Loucy (cell line): ENCODE measurements around the gene GRAMD4.

Source experiments
- H2AFZ ChIP-seq: fragments of 200-600 bp; sonication (generic); 2 replicates; pipeline ENCODE4 v1.6.0; 2016; ENCODE audit warnings: antibody characterized with exemption, mild to moderate bottlenecking, low read length, moderate library complexity
- H3F3A ChIP-seq: fragments of 200-600 bp; 2 replicates; pipeline ENCODE4 v1.6.0; 2016; ENCODE audit warnings: antibody characterized with exemption, low read depth, mild to moderate bottlenecking
- H3K27me3 ChIP-seq: fragments of 200-600 bp; sonication (generic); 2 replicates; pipeline ENCODE4 v1.6.1; 2014; ENCODE audit warnings: low read length, mild to moderate bottlenecking; ENCODE audit not compliant: insufficient read depth, poor library complexity, severe bottlenecking
- H3K36me3 ChIP-seq: fragments of 200-600 bp; sonication (generic); 2 replicates; pipeline ENCODE4 v1.6.1; 2016; ENCODE audit warnings: low read length; ENCODE audit not compliant: insufficient read depth
- H3K4me1 ChIP-seq: fragments of 200-600 bp; sonication (generic); 2 replicates; pipeline ENCODE4 v1.5.1; 2014; ENCODE audit warnings: low read length, mild to moderate bottlenecking; ENCODE audit not compliant: insufficient read depth, poor library complexity, severe bottlenecking
- H3K4me2 ChIP-seq: fragments of 200-600 bp; sonication (generic); 2 replicates; pipeline ENCODE4 v1.6.0; 2014; ENCODE audit warnings: antibody characterized with exemption, low read length, low read depth, mild to moderate bottlenecking; ENCODE audit not compliant: poor library complexity, severe bottlenecking
- H3K4me3 ChIP-seq: fragments of 200-600 bp; sonication (generic); 2 replicates; pipeline ENCODE4 v1.5.1; 2014; ENCODE audit warnings: low read length, mild to moderate bottlenecking, mixed read lengths; ENCODE audit not compliant: poor library complexity, severe bottlenecking
- H3K79me2 ChIP-seq: fragments of 200-600 bp; sonication (generic); 2 replicates; pipeline ENCODE4 v1.6.1; 2014; ENCODE audit warnings: low read length; ENCODE audit not compliant: insufficient read depth
- H3K9ac ChIP-seq: fragments of 200-600 bp; sonication (generic); 2 replicates; pipeline ENCODE4 v1.6.0; 2014; ENCODE audit warnings: mild to moderate bottlenecking, low read depth, low read length, moderate library complexity; ENCODE audit not compliant: poor library complexity, severe bottlenecking
- H3K9me2 ChIP-seq: fragments of 200-600 bp; sonication (generic); replicated peaks from 2 replicates; pipeline ENCODE4 v1.6.1; 2016; ENCODE audit warnings: low read depth, low read length, mixed read lengths
- H3K9me3 ChIP-seq: fragments of 200-600 bp; sonication (generic); 2 replicates; pipeline ENCODE4 v1.6.1; 2014; ENCODE audit warnings: mild to moderate bottlenecking, antibody characterized with exemption, low read length, low read depth; ENCODE audit not compliant: insufficient read depth
- H4K20me1 ChIP-seq: fragments of 200-600 bp; sonication (generic); 2 replicates; pipeline ENCODE4 v1.6.0; 2014; ENCODE audit warnings: antibody characterized with exemption, low read length, mild to moderate bottlenecking; ENCODE audit not compliant: insufficient read depth, poor library complexity, severe bottlenecking
- CTCF ChIP-seq: fragments of 200-600 bp; sonication (generic); conservative IDR thresholded peaks from 2 replicates; pipeline ENCODE4 v1.5.1; 2014; ENCODE audit warnings: mild to moderate bottlenecking, antibody characterized with exemption, low read length
- EZH2phosphoT487 ChIP-seq: fragments of 200-600 bp; IDR thresholded peaks from 2 replicates; pipeline ENCODE4 v1.6.1; 2018; ENCODE audit warnings: antibody characterized with exemption, mild to moderate bottlenecking, moderate library complexity, borderline replicate concordance

GRAMD4 gene

DNA sequence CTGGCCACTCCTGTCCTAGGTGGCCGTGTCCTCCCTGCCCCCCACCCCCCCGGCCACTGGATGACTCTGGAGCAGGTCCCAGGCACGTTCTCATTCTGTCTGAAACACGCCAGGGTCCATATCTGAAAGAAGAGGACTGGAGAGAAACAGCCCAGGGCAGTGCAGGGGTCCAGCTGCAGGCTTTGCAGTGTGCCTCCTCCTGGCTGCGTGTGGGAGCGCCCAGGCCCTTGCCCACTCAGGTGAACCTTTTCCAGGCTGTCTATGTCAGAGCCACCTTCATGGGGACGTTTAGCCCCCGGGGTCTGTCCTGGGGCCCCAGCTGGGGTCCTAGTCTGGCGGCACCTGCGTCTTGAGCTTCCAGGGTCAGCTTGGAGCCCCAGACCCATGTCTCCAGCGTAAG, 15.6 kb downstream of the GRAMD4 start:
- H4K20me1 ChIP-seq: no peaks in the 10 kb centered on the region
- H3K9me3 ChIP-seq: no peaks in the 10 kb centered on the region
- H3K36me3 ChIP-seq: peaks cover 4% of the 10 kb centered on the region; the same call in 1 of the 2 replicates
- H3K9me2 ChIP-seq: no peaks in the 10 kb centered on the region
- H3K27me3 ChIP-seq: no peaks in the 10 kb centered on the region
- no peaks in the 10 kb centered on the region for H3F3A ChIP-seq
- no peak overlapping the region for H3K4me2 ChIP-seq
- TF ChIP-seq CTCF (peak; percentile 30; the same call in 1 of the 2 replicates), EZH2phosphoT487 (no peak)
- H3K4me1 ChIP-seq: no peaks in the 10 kb centered on the region
- no peak overlapping the region for H2AFZ ChIP-seq
- no peaks in the 10 kb centered on the region for H3K79me2 ChIP-seq
- H3K4me3 ChIP-seq: no peak overlapping the region
- no peak overlapping the region for H3K9ac ChIP-seq

GRCh38 chr22:46636221-46637002, 16.2 kb downstream of the GRAMD4 start:
- no peak overlapping the region for H2AFZ ChIP-seq
- no peak overlapping the region for H3K4me2 ChIP-seq
- H3F3A ChIP-seq: no peaks in the 10 kb centered on the region
- H3K27me3 ChIP-seq: no peaks in the 10 kb centered on the region
- no peak for TF ChIP-seq EZH2phosphoT487
- TF ChIP-seq CTCF: no peak
- no peaks in the 10 kb centered on the region for H4K20me1 ChIP-seq
- H3K4me1 ChIP-seq: no peaks in the 10 kb centered on the region
- no peak overlapping the region for H3K4me3 ChIP-seq
- no peaks in the 10 kb centered on the region for H3K9me3 ChIP-seq
- H3K9me2 ChIP-seq: no peaks in the 10 kb centered on the region
- H3K79me2 ChIP-seq: no peaks in the 10 kb centered on the region
- H3K36me3 ChIP-seq: peaks cover 4% of the 10 kb centered on the region; the same call in 1 of the 2 replicates
- no peak overlapping the region for H3K9ac ChIP-seq

GRCh38 chr22:46637711-46638600, 17.8 kb downstream of the GRAMD4 start:
- TF ChIP-seq CTCF (no peak), EZH2phosphoT487 (no peak)
- H2AFZ ChIP-seq: no peak overlapping the region
- H4K20me1 ChIP-seq: no peaks in the 10 kb centered on the region
- H3K36me3 ChIP-seq: peaks cover 4% of the 10 kb centered on the region; the same call in 1 of the 2 replicates
- no peaks in the 10 kb centered on the region for H3K9me3 ChIP-seq
- H3K9me2 ChIP-seq: no peaks in the 10 kb centered on the region
- H3K4me2 ChIP-seq: no peak overlapping the region
- H3F3A ChIP-seq: no peaks in the 10 kb centered on the region
- no peak overlapping the region for H3K4me3 ChIP-seq
- H3K27me3 ChIP-seq: no peaks in the 10 kb centered on the region
- H3K79me2 ChIP-seq: no peaks in the 10 kb centered on the region
- no peak overlapping the region for H3K9ac ChIP-seq
- no peaks in the 10 kb centered on the region for H3K4me1 ChIP-seq
